Urinary bladder (tissue), 4 donors: ENCODE results near the gene NEK2. TPM values are rescaled to one million over a fixed set of nuclear protein-coding genes. Genes with fewer than 3 reads are reported as not detected.
"Not testable (repeated sequence)": the region's sequence is repeated elsewhere in the genome, so short reads cannot be mapped to it uniquely, and the experiment has no call there.

Source experiments
- DNase-seq: peaks from one replicate; pipeline ENCODE4 v3.0.0-alpha.2; 2015; ENCODE audit errors: extremely low spot score
- H3K27ac ChIP-seq: one replicate; pipeline ENCODE4 v1.5.1; 2013; ENCODE audit warnings: low read depth, mild to moderate bottlenecking, moderate library complexity
- H3K36me3 ChIP-seq: one replicate; pipeline ENCODE4 v1.6.1; 2013; ENCODE audit warnings: mild to moderate bottlenecking, moderate library complexity; ENCODE audit not compliant: insufficient read depth
- H3K4me1 ChIP-seq: one replicate; pipeline ENCODE4 v1.6.1; 2013; ENCODE audit warnings: mild to moderate bottlenecking, moderate library complexity; ENCODE audit not compliant: insufficient read depth
- H3K4me3 ChIP-seq: one replicate; pipeline ENCODE4 v1.5.1; 2013; ENCODE audit warnings: low read depth, low read length
- WGBS: extraction: QIAGEN DNeasy Blood & Tissue Kit; methylation state at CpG from one replicate; pipeline ENCODE4 v1.1.7; 2013; 5-methylcytosine and 5-hydroxymethylcytosine counted together
- polyA plus RNA-seq: library from polyadenylated mRNA; stranded (reverse); fragments of 200-250 nt; gene quantifications from one replicate; pipeline ENCODE4 v1.2.3, GENCODE V29; 2013
- total RNA-seq: library from RNA; depleted of rRNA; stranded (reverse); fragments of >200 nt; gene quantifications from one replicate; pipeline ENCODE4 v1.2.3, GENCODE V29; 2014
- donor health status: healthy with polysubstance abuse.
- donor health status: healthy.

NEK2 gene
- total and polyA plus RNA-seq, 2 donors, result 0.18 to 13.1 TPM

- no peak for DNase-seq
- Histone ChIP-seq H3K27ac (no peak overlapping the region), H3K4me3 (no peak overlapping the region), H3K4me1 (no peaks in the 10 kb centered on the region), H3K36me3 (no peaks in the 10 kb centered on the region)
- WGBS, result 89% methylated on average over 5 of the region's 5 CpGs
Observed at GRCh38 chr1:211638689-211639101, 36.7 kb downstream of the NEK2 start.

DNA sequence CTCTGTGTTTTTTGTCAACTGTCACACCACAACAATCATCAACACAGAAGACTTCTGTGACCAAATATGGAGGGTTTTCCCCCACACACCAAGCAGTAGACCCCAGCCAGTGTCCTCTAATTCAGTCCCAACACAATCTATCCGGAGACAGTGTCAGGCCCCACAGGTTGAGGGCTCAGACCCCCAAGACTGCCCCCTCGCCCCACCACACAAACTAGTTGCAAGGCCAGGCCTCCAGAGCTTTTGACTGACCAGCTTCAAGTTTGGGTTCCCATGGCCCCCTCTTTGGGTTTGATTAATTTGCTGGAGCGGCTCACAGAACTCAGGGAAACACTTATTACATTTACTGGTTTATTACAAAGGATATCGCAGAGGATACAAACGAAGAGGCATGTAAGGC is 37.2 kb downstream of the NEK2 start:
- WGBS, result 84% methylated on average over 5 of the region's 5 CpGs
- H3K27ac ChIP-seq, result no peak overlapping the region
- no peaks in the 10 kb centered on the region for H3K36me3 ChIP-seq
- no peaks in the 10 kb centered on the region for H3K4me1 ChIP-seq
- no peak for DNase-seq
- H3K4me3 ChIP-seq, result no peak overlapping the region

GRCh38 chr1:211637066-211637465 is 38.4 kb downstream of the NEK2 start:
- DNase-seq, result no peak
- 73% methylated on average over 3 of the region's 3 CpGs for WGBS
- Histone ChIP-seq H3K27ac (no peak overlapping the region), H3K4me1 (no peaks in the 10 kb centered on the region), H3K36me3 (no peaks in the 10 kb centered on the region), H3K4me3 (no peak overlapping the region)

GRCh38 chr1:211636575-211637029 is 38.8 kb downstream of the NEK2 start:
- H3K4me3 ChIP-seq, DNase-seq: not testable (repeated sequence)
- WGBS, result 90% methylated on average over 9 of the region's 9 CpGs

DNA sequence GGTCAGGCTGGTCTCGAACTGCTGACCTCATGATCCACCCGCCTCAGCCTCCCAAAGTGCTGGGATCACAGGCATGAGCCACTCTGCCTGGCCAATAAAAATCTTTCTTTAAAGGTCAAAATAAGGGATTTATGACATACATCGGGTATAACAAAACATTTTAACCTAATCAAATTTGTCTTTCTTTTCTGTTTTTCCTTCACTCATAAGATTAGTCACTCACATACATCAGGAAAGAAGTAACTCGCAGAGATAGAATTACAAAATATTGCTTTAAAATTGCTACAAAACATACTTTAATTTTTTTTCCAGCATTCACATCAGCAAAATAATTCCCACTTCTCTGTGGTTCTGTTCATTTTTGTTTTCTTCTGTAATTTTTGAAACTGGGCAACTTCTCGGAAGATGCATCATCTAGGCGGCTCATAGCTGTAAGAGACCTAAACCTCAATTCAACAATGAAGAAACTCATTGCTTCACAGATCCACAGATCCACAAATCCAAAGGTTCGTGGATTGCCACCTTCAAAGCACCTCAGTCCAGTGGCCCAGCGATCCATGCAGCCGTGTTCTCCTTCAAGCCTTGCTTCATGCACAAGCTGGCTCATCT is 39.7 kb downstream of the NEK2 start:
- WGBS, result 89% methylated on average over 9 of the region's 9 CpGs
- Histone ChIP-seq H3K36me3 (no peaks in the 10 kb centered on the region), H3K4me3 (no peak overlapping the region), H3K27ac (no peak overlapping the region), H3K4me1 (no peaks in the 10 kb centered on the region)
- no peak for DNase-seq

More at GRCh38 chr1:211636575-211637029, 38.8 kb downstream of the NEK2 start:
- H3K4me1 ChIP-seq, H3K36me3 ChIP-seq, H3K27ac ChIP-seq: not testable (repeated sequence)

GRCh38 chr1:211634931-211635330 is 40.5 kb downstream of the NEK2 start:
- WGBS, result 95% methylated on average over 4 of the region's 4 CpGs
- no peaks in the 10 kb centered on the region for H3K36me3 ChIP-seq
- DNase-seq, result no peak
- H3K4me1 ChIP-seq, result no peaks in the 10 kb centered on the region
- H3K27ac ChIP-seq, result no peak overlapping the region
- no peak overlapping the region for H3K4me3 ChIP-seq

GRCh38 chr1:211634461-211634860 is 41.0 kb downstream of the NEK2 start:
- Histone ChIP-seq H3K4me3 (no peak overlapping the region), H3K36me3 (no peaks in the 10 kb centered on the region), H3K27ac (no peak overlapping the region), H3K4me1 (no peaks in the 10 kb centered on the region)
- WGBS, result 94% methylated on average over 4 of the region's 4 CpGs
- no peak for DNase-seq

DNA sequence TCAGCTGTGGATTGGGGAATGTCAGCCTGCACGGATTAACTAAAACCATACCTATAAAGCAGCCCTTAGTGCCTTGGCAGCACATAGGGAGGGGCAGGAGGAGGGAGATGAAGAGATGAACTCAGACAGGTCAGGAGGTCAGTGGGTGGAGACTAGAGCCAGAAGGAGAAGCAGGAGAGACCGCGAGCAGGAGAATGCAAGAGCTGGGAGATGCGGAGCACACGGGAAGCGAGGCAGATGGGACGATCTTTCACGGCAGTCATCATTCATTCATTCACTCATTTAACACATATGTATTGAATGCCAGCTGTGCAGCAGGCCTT is 41.9 kb downstream of the NEK2 start:
- H3K4me1 ChIP-seq, result no peaks in the 10 kb centered on the region
- no peak overlapping the region for H3K4me3 ChIP-seq
- DNase-seq, result no peak
- no peak overlapping the region for H3K27ac ChIP-seq
- WGBS, result 79% methylated on average over 8 of the region's 8 CpGs
- no peaks in the 10 kb centered on the region for H3K36me3 ChIP-seq

DNA sequence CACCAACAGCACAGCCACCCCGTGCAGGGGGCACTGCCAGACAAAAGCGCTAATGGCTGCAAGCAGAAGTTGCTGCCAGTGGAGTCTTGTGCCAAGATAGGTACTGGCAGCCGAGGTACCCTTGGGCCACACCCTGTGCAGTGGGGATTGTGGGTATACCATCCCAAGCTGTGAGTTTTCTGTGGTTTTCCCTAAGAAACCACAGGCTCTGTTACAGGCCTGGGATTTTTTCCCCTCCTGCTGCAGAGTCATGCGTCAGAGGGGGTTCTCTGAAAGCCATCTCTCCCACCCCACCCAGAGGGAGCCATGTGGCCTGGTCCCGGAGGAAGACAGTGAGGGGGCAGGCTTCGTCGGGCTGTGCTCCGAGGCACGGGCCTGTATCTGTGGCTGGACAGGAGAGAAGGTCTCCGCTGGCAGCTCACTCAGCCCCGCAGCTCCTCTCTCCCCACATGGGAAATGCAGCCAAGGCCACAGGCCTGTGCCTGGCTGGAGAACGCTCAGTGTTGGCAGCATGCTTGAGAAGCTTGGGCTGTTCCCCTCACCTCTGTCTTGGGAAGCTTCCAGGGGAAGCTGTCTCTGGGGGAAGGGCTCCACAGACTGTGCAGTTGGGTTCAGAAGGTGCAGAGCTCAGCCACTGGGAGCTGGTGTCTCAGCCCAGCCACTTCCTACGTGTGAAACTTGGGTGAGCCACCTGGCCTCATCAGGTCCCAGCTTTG is 42.5 kb downstream of the NEK2 start:
- Histone ChIP-seq H3K4me3 (no peak overlapping the region), H3K4me1 (no peaks in the 10 kb centered on the region), H3K27ac (no peak overlapping the region), H3K36me3 (no peaks in the 10 kb centered on the region)
- WGBS, result 41% methylated on average over 13 of the region's 13 CpGs
- DNase-seq, result no peak

GRCh38 chr1:211632117-211632807 is 43.2 kb downstream of the NEK2 start:
- Histone ChIP-seq H3K4me3 (no peak overlapping the region), H3K27ac (no peak overlapping the region), H3K4me1 (no peaks in the 10 kb centered on the region), H3K36me3 (no peaks in the 10 kb centered on the region)
- 88% methylated on average over 16 of the region's 16 CpGs for WGBS
- DNase-seq, result no peak

- no peak overlapping the region for H3K4me3 ChIP-seq
- no peaks in the 10 kb centered on the region for H3K4me1 ChIP-seq
- DNase-seq, result no peak
- H3K27ac ChIP-seq, result no peak overlapping the region
- 76% methylated on average over 6 of the region's 6 CpGs for WGBS
- H3K36me3 ChIP-seq, result no peaks in the 10 kb centered on the region
Observed at GRCh38 chr1:211631168-211631567, 44.3 kb downstream of the NEK2 start.

DNA sequence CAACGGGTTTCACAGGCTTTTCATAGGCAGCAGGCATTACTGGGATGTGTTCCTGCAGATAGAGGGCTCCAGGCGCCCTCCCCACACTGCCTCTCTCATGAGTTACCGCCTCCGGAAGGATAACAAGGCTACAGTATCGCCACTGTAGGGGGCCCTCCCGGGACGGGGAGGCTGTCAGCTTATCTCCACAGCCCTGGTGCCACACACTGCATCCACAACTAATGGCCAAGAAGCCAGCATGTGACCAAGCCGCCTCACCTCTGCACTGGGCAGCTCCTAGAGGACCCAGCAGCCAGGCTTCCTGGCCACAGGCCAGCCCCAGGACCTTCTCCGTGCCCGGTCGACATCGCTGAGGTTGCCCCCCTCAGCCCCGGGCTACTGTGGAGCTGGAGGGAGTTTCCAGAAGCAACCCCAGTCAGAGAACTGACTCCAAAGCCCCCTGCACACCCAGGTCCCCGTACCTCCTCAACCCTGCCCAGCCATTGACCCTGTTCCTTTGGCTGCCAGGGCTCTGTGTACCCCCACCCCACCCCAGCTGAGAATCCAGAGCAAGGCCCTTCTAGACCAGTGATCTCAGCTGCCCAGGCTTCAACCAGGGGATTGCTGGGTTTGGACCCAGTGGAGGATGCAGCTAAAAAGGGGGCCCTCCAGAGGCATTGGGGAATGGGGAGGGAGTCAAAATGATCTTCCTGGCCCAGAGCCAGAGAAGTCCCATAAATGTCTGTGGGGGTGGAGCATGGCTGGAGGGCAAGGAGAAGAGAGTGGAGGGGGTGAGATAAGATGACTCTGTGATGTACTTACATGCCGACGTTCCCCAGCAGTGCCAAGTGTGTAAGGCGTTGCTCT is 45.0 kb downstream of the NEK2 start:
- no peak overlapping the region for H3K27ac ChIP-seq
- 36% methylated on average over 17 of the region's 17 CpGs for WGBS
- H3K4me3 ChIP-seq, result no peak overlapping the region
- H3K36me3 ChIP-seq, result no peaks in the 10 kb centered on the region
- no peaks in the 10 kb centered on the region for H3K4me1 ChIP-seq
- no peak for DNase-seq

GRCh38 chr1:211628417-211628816 is 47.0 kb downstream of the NEK2 start:
- Histone ChIP-seq H3K27ac (no peak overlapping the region), H3K4me3 (no peak overlapping the region), H3K4me1 (no peaks in the 10 kb centered on the region), H3K36me3 (no peaks in the 10 kb centered on the region)
- no peak for DNase-seq
- 57% methylated on average over 4 of the region's 4 CpGs for whole genome bisulfite sequencing
